Skeletal muscle satellite cell (primary cell): ENCODE measurements around the gene SMYD3.
"Not testable (repeated sequence)": the region's sequence is repeated elsewhere in the genome, so short reads cannot be mapped to it uniquely, and the experiment has no call there.

Experiments used
- H3K27me3 ChIP-seq: 2 replicates; pipeline ENCODE4 v1.7.0; 2013; ENCODE audit warnings: low read length; ENCODE audit not compliant: control insufficient read depth, insufficient read depth
- H3K36me3 ChIP-seq: 2 replicates; pipeline ENCODE4 v1.7.0; 2013; ENCODE audit warnings: mild to moderate bottlenecking, control low read depth, low read length; ENCODE audit not compliant: insufficient read depth
- H3K4me1 ChIP-seq: 2 replicates; pipeline ENCODE4 v1.7.0; 2013; ENCODE audit warnings: low read length; ENCODE audit not compliant: control insufficient read depth, insufficient read depth
- H3K4me2 ChIP-seq: 2 replicates; pipeline ENCODE4 v1.7.0; 2013; ENCODE audit warnings: mild to moderate bottlenecking, low read length
- H3K4me3 ChIP-seq: 2 replicates; pipeline ENCODE4 v1.7.0; 2013; ENCODE audit warnings: low read length
- H3K9ac ChIP-seq: 2 replicates; pipeline ENCODE4 v1.7.0; 2013; ENCODE audit warnings: mild to moderate bottlenecking, low read depth, low read length, moderate library complexity
- H3K9me3 ChIP-seq: replicated peaks from 2 replicates; pipeline ENCODE4 v1.7.0; 2013; ENCODE audit warnings: mild to moderate bottlenecking, control low read depth, low read length

Gene SMYD3

GRCh38 chr1:246043556-246043955 is 463.5 kb downstream of the SMYD3 start:
- Histone ChIP-seq H3K4me3 (no peak overlapping the region), H3K4me2 (no peak overlapping the region), H3K36me3 (no peaks in the 10 kb centered on the region), H3K9ac (no peak overlapping the region), H3K4me1 (no peaks in the 10 kb centered on the region), H3K27me3 (no peaks in the 10 kb centered on the region), H3K9me3 (no peaks in the 10 kb centered on the region)

GRCh38 chr1:246041360-246041759 is 465.7 kb downstream of the SMYD3 start:
- no peak overlapping the region for H3K4me3 ChIP-seq
- no peaks in the 10 kb centered on the region for H3K27me3 ChIP-seq
- no peaks in the 10 kb centered on the region for H3K9me3 ChIP-seq
- H3K4me1 ChIP-seq, result no peaks in the 10 kb centered on the region
- no peaks in the 10 kb centered on the region for H3K36me3 ChIP-seq
- H3K4me2 ChIP-seq, result no peak overlapping the region
- H3K9ac ChIP-seq, result no peak overlapping the region

- Histone ChIP-seq H3K9ac (no peak overlapping the region), H3K27me3 (no peaks in the 10 kb centered on the region), H3K36me3 (no peaks in the 10 kb centered on the region), H3K4me2 (no peak overlapping the region), H3K9me3 (no peaks in the 10 kb centered on the region), H3K4me3 (no peak overlapping the region), H3K4me1 (no peaks in the 10 kb centered on the region)
Observed at GRCh38 chr1:246040200-246040890, 466.7 kb downstream of the SMYD3 start.

- H3K9me3 ChIP-seq, result no peaks in the 10 kb centered on the region
- H3K4me1 ChIP-seq, result no peaks in the 10 kb centered on the region
- no peaks in the 10 kb centered on the region for H3K27me3 ChIP-seq
Observed at GRCh38 chr1:246039584-246039983, 467.5 kb downstream of the SMYD3 start.

GRCh38 chr1:246037832-246038231 is 469.2 kb downstream of the SMYD3 start:
- H3K4me1 ChIP-seq, result no peaks in the 10 kb centered on the region
- H3K9me3 ChIP-seq, result no peaks in the 10 kb centered on the region
- no peak overlapping the region for H3K9ac ChIP-seq
- no peak overlapping the region for H3K4me2 ChIP-seq
- no peaks in the 10 kb centered on the region for H3K27me3 ChIP-seq
- H3K36me3 ChIP-seq, result no peaks in the 10 kb centered on the region
- no peak overlapping the region for H3K4me3 ChIP-seq

More at GRCh38 chr1:246039584-246039983, 467.5 kb downstream of the SMYD3 start:
- no peak overlapping the region for H3K4me2 ChIP-seq
- no peaks in the 10 kb centered on the region for H3K36me3 ChIP-seq
- no peak overlapping the region for H3K4me3 ChIP-seq
- H3K9ac ChIP-seq, result no peak overlapping the region

- H3K4me1 ChIP-seq, result no peaks in the 10 kb centered on the region
- H3K36me3 ChIP-seq, result no peaks in the 10 kb centered on the region
- no peak overlapping the region for H3K4me2 ChIP-seq
- H3K27me3 ChIP-seq, result no peaks in the 10 kb centered on the region
- no peak overlapping the region for H3K9ac ChIP-seq
- no peaks in the 10 kb centered on the region for H3K9me3 ChIP-seq
- no peak overlapping the region for H3K4me3 ChIP-seq
Observed at GRCh38 chr1:246036175-246036574, 470.9 kb downstream of the SMYD3 start.

GRCh38 chr1:246035060-246035541 is 472.0 kb downstream of the SMYD3 start:
- peak overlapping the region; percentile 63 for H3K4me3 ChIP-seq

GRCh38 chr1:246034630-246035029 is 472.4 kb downstream of the SMYD3 start:
- H3K9me3 ChIP-seq, result no peaks in the 10 kb centered on the region
- H3K4me3 ChIP-seq, result no peak overlapping the region
- no peaks in the 10 kb centered on the region for H3K36me3 ChIP-seq
- peak overlapping the region; percentile 82 for H3K4me2 ChIP-seq
- no peak overlapping the region for H3K9ac ChIP-seq
- H3K4me1 ChIP-seq, result no peaks in the 10 kb centered on the region
- H3K27me3 ChIP-seq, result no peaks in the 10 kb centered on the region

More at GRCh38 chr1:246035060-246035541, 472.0 kb downstream of the SMYD3 start:
- Histone ChIP-seq H3K36me3 (no peaks in the 10 kb centered on the region), H3K4me1 (no peaks in the 10 kb centered on the region), H3K4me2 (peak overlapping the region; percentile 82), H3K27me3 (no peaks in the 10 kb centered on the region), H3K9ac (peak overlapping the region; percentile 4), H3K9me3 (no peaks in the 10 kb centered on the region)

GRCh38 chr1:246032984-246033383 is 474.1 kb downstream of the SMYD3 start:
- Histone ChIP-seq H3K27me3 (no peaks in the 10 kb centered on the region), H3K4me2 (no peak overlapping the region), H3K4me1 (no peaks in the 10 kb centered on the region), H3K36me3 (no peaks in the 10 kb centered on the region), H3K4me3 (no peak overlapping the region), H3K9ac (no peak overlapping the region), H3K9me3 (no peaks in the 10 kb centered on the region)

- H3K36me3 ChIP-seq, result no peaks in the 10 kb centered on the region
- H3K27me3 ChIP-seq, result no peaks in the 10 kb centered on the region
- no peaks in the 10 kb centered on the region for H3K4me1 ChIP-seq
- H3K9me3 ChIP-seq, result no peaks in the 10 kb centered on the region
- no peak overlapping the region for H3K9ac ChIP-seq
- H3K4me3 ChIP-seq, result no peak overlapping the region
- H3K4me2 ChIP-seq, result no peak overlapping the region
Observed at GRCh38 chr1:246032031-246032551, 475.0 kb downstream of the SMYD3 start.

- Histone ChIP-seq H3K4me3 (no peak overlapping the region), H3K4me2 (no peak overlapping the region), H3K9ac (no peak overlapping the region), H3K36me3 (no peaks in the 10 kb centered on the region), H3K9me3 (no peaks in the 10 kb centered on the region), H3K4me1 (no peaks in the 10 kb centered on the region), H3K27me3 (no peaks in the 10 kb centered on the region)
Observed at GRCh38 chr1:246029616-246030015, 477.5 kb downstream of the SMYD3 start.

GRCh38 chr1:246024118-246024517 is 483.0 kb downstream of the SMYD3 start:
- not testable (repeated sequence) for H3K4me3 ChIP-seq, H3K9ac ChIP-seq, H3K36me3 ChIP-seq, H3K4me2 ChIP-seq, H3K27me3 ChIP-seq, H3K4me1 ChIP-seq, H3K9me3 ChIP-seq
